PC-3 (cell line): ENCODE data around the gene KIT. TPM values are rescaled to one million over a fixed set of nuclear protein-coding genes. Genes with fewer than 3 reads are reported as not detected.
"Not testable (repeated sequence)": the region's sequence is repeated elsewhere in the genome, so short reads cannot be mapped to it uniquely, and the experiment has no call there.

Source experiments
- ATAC-seq: fragments of 200-7000 bp; cut with Tn5 transposase; 2 replicates; pipeline ENCODE4 v1.9.1; 2020; ENCODE audit warnings: mild to moderate bottlenecking, moderate library complexity
- BruUV-seq: library from RNA; stranded (reverse); fragments of 400-500 nt; replicated peaks from 2 replicates; lab custom pipeline; 2021; lab: Mats Ljungman, UMichigan
- CTCF ChIA-PET: fragments of 300-600 bp; sonication (Branson Sonifier 250); formaldehyde crosslinking; loops from one replicate; lab custom pipeline; 2022; ENCODE audit warnings: antibody characterized with exemption; lab: Charles Lee
- POLR2A ChIA-PET: fragments of 300-600 bp; sonication (Branson Sonifier 250); formaldehyde crosslinking; loops from one replicate; lab custom pipeline; 2022; ENCODE audit warnings: antibody characterized with exemption; ENCODE audit not compliant: unreplicated experiment; lab: Charles Lee
- DNase-seq: peaks from one replicate; pipeline ENCODE4 v3.0.0-alpha.2; 2015
- H2AFZ ChIP-seq: fragments of 300-600 bp; sonication (generic); 2 replicates; pipeline ENCODE4 v1.6.0; 2016; ENCODE audit warnings: antibody characterized with exemption, low read length
- H3F3A ChIP-seq: fragments of 300-600 bp; sonication (generic); one replicate; pipeline ENCODE4 v1.6.0; 2017; ENCODE audit warnings: antibody characterized with exemption, low read length, control low read depth, mild to moderate bottlenecking; ENCODE audit not compliant: unreplicated experiment
- H3K27ac ChIP-seq: fragments of 300-600 bp; sonication (generic); 2 replicates; pipeline ENCODE4 v1.5.1; 2016; ENCODE audit warnings: mild to moderate bottlenecking, low read length
- H3K27me3 ChIP-seq: fragments of 300-600 bp; sonication (generic); 2 replicates; pipeline ENCODE4 v1.6.1; 2016; ENCODE audit warnings: low read length, mixed read lengths
- H3K36me3 ChIP-seq: fragments of 300-600 bp; sonication (generic); 2 replicates; pipeline ENCODE4 v1.6.1; 2016; ENCODE audit warnings: low read depth, mixed run types, low read length, mixed read lengths
- H3K4me1 ChIP-seq: fragments of 300-600 bp; sonication (generic); 2 replicates; pipeline ENCODE4 v1.5.1; 2016; ENCODE audit warnings: low read length; ENCODE audit not compliant: insufficient read depth
- H3K4me2 ChIP-seq: fragments of 300-600 bp; sonication (generic); 2 replicates; pipeline ENCODE4 v1.6.0; 2016; ENCODE audit warnings: low read length
- H3K4me3 ChIP-seq: fragments of 300-600 bp; sonication (generic); 2 replicates; pipeline ENCODE4 v1.5.1; 2016; ENCODE audit warnings: mild to moderate bottlenecking, low read length, mixed read lengths
- H3K79me2 ChIP-seq: fragments of 300-600 bp; sonication (generic); 2 replicates; pipeline ENCODE4 v1.6.1; 2017; ENCODE audit warnings: low read length, mixed read lengths
- H3K9ac ChIP-seq: fragments of 300-600 bp; sonication (generic); 2 replicates; pipeline ENCODE4 v1.6.0; 2016; ENCODE audit warnings: mild to moderate bottlenecking, low read length
- H3K9me2 ChIP-seq: fragments of 300-600 bp; sonication (generic); replicated peaks from 2 replicates; pipeline ENCODE4 v1.6.1; 2016; ENCODE audit warnings: mixed run types, low read length, mixed read lengths
- H3K9me3 ChIP-seq: fragments of 300-600 bp; sonication (generic); 2 replicates; pipeline ENCODE4 v1.6.1; 2016; ENCODE audit warnings: low read length, mixed read lengths
- H4K20me1 ChIP-seq: fragments of 300-600 bp; sonication (generic); 2 replicates; pipeline ENCODE4 v1.6.1; 2016; ENCODE audit warnings: low read length, mixed read lengths
- CTCF ChIP-seq: fragments of 300-600 bp; sonication (generic); conservative IDR thresholded peaks from 2 replicates; pipeline ENCODE4 v1.5.1; 2017; ENCODE audit warnings: antibody characterized with exemption, low read depth, mild to moderate bottlenecking, low read length
- EZH2 ChIP-seq: fragments of 300-600 bp; sonication (generic); IDR thresholded peaks from one replicate; pipeline ENCODE4 v1.6.1; 2017; ENCODE audit warnings: antibody characterized with exemption, mild to moderate bottlenecking, low read length; ENCODE audit not compliant: unreplicated experiment
- EZH2phosphoT487 ChIP-seq: fragments of 300-600 bp; sonication (generic); IDR thresholded peaks from 2 replicates; pipeline ENCODE4 v1.6.1; 2018; ENCODE audit warnings: mild to moderate bottlenecking, antibody characterized with exemption, low read length, borderline replicate concordance
- intact Hi-C: fragments of 100-400 bp; cut with micrococcal nuclease; formaldehyde crosslinking; loops from 2 replicates; pipeline ENCODE4 v1.9.0; 2023
- total RNA-seq: library from RNA; depleted of rRNA; stranded (reverse); fragments of >200 nt; gene quantifications from 2 replicates; pipeline ENCODE4 v1.2.3, GENCODE V29; 2014

Gene KIT
- total RNA-seq, 1 experiment from 2014 or later, result not detected

GRCh38 chr4:54632537-54632936 is 25.2 kb upstream of the KIT start:
- Histone ChIP-seq H3K27ac (no peak overlapping the region), H3K9ac (no peak overlapping the region), H3K9me2 (no peaks in the 10 kb centered on the region), H4K20me1 (no peaks in the 10 kb centered on the region), H3K4me1 (no peaks in the 10 kb centered on the region), H3F3A (no peaks in the 10 kb centered on the region), H3K9me3 (no peaks in the 10 kb centered on the region), H3K79me2 (no peaks in the 10 kb centered on the region), H3K4me3 (no peak overlapping the region), H3K27me3 (peaks cover 44% of the 10 kb centered on the region), H3K36me3 (no peaks in the 10 kb centered on the region), H3K4me2 (no peak overlapping the region), H2AFZ (no peak overlapping the region)
- TF ChIP-seq CTCF, result no peak
- no peak for TF ChIP-seq EZH2phosphoT487
- no peak for TF ChIP-seq EZH2
- no peak for ATAC-seq
- DNase-seq, result no peak
- ChIA-PET POLR2A (no interaction called here), CTCF (no interaction called here)
- BruUV-seq, result no TSS peak
- intact Hi-C loops, result no loop called here

GRCh38 chr4:54633102-54633740 is 24.5 kb upstream of the KIT start:
- H3K4me1 ChIP-seq, H3K27ac ChIP-seq, H3K79me2 ChIP-seq, DNase-seq, H3F3A ChIP-seq, H3K9ac ChIP-seq, POLR2A ChIA-PET, H4K20me1 ChIP-seq, BruUV-seq, H3K4me3 ChIP-seq, H3K9me2 ChIP-seq, intact Hi-C loops, ATAC-seq, H3K9me3 ChIP-seq, H3K36me3 ChIP-seq, CTCF ChIA-PET, H2AFZ ChIP-seq, H3K4me2 ChIP-seq: not testable (repeated sequence)
- H3K27me3 ChIP-seq, result peaks cover 37% of the 10 kb centered on the region

GRCh38 chr4:54635318-54635717 is 22.4 kb upstream of the KIT start:
- no peak for TF ChIP-seq CTCF
- TF ChIP-seq EZH2phosphoT487, result no peak
- no peak for TF ChIP-seq EZH2
- Histone ChIP-seq H3F3A (no peaks in the 10 kb centered on the region), H3K27me3 (peaks cover 39% of the 10 kb centered on the region), H3K79me2 (no peaks in the 10 kb centered on the region), H2AFZ (no peak overlapping the region), H3K36me3 (no peaks in the 10 kb centered on the region), H3K9me2 (no peaks in the 10 kb centered on the region), H3K4me2 (no peak overlapping the region), H3K27ac (no peak overlapping the region), H4K20me1 (no peaks in the 10 kb centered on the region), H3K9me3 (no peaks in the 10 kb centered on the region), H3K4me1 (no peaks in the 10 kb centered on the region), H3K4me3 (no peak overlapping the region), H3K9ac (no peak overlapping the region)
- POLR2A ChIA-PET, result no interaction called here
- CTCF ChIA-PET, result no interaction called here
- no TSS peak for BruUV-seq
- no peak for ATAC-seq
- no peak for DNase-seq
- intact Hi-C loops, result no loop called here
